Activated CD8-positive, alpha-beta memory T cell treated with anti-CD3 and anti-CD28 coated beads, Interleukin-2, amount 50 U/mL, for 24 hours (primary cell): Measurements from ENCODE around the gene SNX14.
"Not testable (repeated sequence)": the region's sequence is repeated elsewhere in the genome, so short reads cannot be mapped to it uniquely, and the experiment has no call there.

Source experiments
- DNase-seq: peaks from one replicate; pipeline ENCODE4 v3.0.0-alpha.2; 2020; ENCODE audit errors: extremely low read depth

SNX14 gene, protein sequence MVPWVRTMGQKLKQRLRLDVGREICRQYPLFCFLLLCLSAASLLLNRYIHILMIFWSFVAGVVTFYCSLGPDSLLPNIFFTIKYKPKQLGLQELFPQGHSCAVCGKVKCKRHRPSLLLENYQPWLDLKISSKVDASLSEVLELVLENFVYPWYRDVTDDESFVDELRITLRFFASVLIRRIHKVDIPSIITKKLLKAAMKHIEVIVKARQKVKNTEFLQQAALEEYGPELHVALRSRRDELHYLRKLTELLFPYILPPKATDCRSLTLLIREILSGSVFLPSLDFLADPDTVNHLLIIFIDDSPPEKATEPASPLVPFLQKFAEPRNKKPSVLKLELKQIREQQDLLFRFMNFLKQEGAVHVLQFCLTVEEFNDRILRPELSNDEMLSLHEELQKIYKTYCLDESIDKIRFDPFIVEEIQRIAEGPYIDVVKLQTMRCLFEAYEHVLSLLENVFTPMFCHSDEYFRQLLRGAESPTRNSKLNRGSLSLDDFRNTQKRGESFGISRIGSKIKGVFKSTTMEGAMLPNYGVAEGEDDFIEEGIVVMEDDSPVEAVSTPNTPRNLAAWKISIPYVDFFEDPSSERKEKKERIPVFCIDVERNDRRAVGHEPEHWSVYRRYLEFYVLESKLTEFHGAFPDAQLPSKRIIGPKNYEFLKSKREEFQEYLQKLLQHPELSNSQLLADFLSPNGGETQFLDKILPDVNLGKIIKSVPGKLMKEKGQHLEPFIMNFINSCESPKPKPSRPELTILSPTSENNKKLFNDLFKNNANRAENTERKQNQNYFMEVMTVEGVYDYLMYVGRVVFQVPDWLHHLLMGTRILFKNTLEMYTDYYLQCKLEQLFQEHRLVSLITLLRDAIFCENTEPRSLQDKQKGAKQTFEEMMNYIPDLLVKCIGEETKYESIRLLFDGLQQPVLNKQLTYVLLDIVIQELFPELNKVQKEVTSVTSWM

DNA sequence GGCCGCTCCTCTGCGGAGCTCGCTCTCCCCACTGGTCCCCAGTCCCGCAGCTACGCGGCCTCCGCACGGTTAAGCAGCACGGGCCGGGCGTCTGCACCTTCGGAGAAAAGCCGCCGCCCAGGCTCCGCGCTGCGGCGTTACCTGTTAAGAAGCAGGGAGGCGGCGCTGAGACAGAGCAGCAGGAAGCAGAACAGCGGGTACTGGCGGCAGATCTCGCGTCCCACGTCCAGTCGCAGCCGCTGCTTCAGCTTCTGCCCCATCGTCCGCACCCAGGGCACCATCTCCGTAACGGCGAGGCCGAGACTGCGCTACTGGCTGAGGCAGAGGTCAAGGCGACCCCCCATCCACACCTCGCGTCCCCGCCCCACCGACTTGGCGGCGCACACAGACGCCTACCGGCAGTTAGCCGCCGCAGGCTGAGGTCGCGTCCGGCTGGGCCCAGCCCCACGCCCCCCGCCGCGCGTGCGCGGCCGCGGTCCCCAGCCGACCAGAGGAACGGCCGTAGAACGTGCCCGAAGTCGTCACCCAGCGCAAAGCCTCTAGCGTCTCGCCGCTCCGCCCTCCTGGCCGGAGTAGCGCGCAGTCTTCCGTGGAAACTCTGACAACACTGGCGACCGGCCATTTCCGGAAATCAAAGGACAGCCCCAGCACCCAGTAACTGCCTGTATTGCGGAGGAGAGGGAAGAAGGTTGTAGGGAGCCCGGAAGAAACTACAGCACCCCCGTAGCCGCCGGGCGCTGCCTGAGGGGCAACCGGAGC, at the start of gene SNX14:
Gene SNX14 (minus strand): TSS at position 421 of the 759 bp plus-strand sequence. CDS start 140 bp downstream, at position 281.
- peak; percentile 56 for DNase-seq

DNA sequence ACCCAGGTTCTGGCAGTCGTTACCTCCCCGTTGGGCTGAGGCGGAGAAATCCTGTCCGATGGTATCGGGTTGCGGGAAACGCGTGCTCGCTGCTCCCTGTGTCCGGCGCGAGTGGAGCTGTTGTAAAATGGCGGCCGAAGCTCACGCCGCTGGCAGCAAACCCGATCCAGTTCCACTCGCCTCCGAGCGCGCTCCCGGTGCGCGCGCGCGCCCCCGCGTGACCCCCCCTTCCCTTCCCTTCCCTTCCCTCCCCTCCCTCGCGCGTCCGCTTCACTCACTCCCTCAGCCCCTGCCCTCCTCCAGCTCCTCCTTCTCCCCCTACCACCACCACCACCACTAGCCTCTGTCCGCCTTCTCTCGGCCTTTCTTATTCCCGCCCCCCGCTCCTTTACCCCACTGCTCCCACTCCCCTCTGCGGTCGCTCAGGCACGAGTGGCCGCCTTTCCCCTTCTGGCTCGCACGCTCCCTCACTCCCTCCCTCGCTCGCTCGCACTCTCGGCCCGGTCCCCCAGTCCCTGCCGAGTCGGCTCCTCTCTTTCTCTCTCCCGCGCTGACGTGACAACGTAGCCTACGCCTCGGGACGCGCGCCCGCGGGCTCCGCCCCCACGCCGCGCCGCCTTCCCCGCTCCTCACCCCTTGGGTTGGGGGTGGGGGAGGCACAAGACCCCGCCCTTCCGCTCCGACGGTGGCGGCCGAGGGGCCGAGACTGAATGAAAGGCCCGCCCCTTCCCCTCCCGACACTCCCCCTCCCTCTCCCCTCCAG, 49.3 kb upstream of the SNX14 start, which contains the start of gene SYNCRIP:
Gene SYNCRIP (minus strand): TSS at position 113 of the 763 bp plus-strand sequence. CDS start 1,447 bp downstream, outside the sequence.
- peak; percentile 91 for DNase-seq

DNA sequence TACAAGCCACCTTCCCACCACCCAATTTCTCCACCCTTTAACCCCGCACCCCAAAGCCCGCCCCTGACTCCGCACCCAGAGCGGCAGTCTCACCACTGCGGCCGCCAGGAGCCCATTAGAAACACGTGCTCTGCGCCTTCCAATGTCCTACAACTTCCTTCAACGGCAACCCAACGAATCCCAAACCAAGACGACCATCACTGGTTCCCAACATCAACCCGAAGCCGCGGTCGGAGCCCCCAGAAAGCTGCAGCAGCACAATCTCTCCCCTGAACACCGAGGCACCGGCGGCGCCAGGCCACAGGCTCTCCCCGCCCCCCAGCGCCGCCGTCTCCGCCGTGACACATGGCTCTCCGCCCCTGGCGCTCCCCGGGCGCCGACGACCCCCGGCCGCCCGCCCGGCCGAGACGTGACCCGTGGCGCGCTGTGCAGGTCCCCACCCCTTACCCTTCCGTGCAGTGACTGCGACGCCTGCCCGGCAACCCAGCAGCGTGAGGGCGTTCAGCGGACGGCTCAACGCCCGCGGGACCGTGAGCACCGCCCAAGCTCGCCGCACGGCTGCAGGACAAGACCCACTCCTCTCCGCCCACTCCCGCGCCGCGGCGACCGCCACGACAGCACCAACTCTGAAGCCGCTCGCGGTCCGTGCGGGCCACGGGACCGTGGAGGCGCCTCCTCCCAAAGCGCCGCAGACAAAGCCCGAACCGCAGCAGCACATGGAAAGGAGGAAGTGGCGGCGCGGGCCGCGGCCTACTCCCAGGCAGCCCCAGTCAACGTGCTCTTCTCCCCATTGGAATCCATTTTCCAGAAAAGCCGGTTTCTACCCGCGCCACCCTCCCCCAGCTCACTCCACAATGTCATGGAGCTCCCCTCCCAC, 48.5 kb upstream of the SNX14 start:
- no peak for DNase-seq

DNA sequence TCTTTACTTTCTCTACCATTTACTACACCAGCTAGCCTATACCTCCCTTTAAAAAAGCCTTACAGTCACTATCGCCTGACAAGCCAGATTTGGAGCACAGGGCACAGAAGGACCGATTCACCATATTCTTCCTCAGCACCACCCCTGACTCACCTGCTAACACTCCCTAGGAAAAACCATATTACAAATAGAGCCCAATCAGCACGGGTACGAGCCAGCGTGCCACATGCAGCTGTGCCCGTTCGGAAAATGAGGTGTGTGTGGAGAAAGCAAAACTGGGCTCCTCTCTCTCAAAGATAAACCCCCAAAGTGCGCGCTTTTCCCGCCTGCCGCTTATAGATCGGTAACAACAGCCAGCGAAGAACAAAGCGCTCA, 47.9 kb upstream of the SNX14 start:
- DNase-seq, result peak; percentile 9

DNA sequence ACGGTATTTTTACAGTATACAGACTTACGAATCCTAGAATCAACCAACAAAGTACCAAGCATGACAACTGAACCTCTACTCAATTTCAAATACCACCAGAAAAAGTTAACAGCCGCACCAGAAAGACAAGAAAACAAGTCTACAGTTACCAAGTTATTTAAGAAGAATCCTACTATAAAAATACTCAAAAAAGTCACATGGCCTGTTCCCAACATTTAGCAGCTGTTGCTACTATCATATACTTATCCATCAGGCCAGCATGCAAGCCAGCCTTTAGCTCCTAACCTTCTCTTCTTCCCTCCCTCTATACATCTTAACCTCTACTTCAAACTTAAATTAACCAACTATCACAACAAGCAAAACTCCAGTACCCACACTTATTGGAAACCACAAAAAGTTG, 47.2 kb upstream of the SNX14 start:
- DNase-seq, result no peak

DNA sequence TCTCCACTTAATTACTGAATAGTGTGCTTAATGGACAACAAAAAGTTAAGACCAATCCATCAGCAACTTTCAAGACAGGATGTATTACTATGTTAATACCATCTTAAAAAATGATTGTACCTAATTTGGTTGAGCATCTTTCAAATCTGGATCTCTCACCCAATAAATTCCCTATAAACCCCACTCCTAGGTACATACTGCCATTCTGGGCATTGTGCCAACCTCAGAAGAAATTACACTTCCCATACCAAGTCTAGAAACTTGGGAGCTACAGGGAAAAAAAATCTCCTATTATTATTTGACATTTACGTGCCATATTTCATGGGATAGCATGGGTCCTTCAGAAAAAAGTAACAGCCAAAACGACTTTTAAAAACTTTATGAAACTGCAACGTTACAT, 43.9 kb upstream of the SNX14 start:
- DNase-seq, result no peak

DNA sequence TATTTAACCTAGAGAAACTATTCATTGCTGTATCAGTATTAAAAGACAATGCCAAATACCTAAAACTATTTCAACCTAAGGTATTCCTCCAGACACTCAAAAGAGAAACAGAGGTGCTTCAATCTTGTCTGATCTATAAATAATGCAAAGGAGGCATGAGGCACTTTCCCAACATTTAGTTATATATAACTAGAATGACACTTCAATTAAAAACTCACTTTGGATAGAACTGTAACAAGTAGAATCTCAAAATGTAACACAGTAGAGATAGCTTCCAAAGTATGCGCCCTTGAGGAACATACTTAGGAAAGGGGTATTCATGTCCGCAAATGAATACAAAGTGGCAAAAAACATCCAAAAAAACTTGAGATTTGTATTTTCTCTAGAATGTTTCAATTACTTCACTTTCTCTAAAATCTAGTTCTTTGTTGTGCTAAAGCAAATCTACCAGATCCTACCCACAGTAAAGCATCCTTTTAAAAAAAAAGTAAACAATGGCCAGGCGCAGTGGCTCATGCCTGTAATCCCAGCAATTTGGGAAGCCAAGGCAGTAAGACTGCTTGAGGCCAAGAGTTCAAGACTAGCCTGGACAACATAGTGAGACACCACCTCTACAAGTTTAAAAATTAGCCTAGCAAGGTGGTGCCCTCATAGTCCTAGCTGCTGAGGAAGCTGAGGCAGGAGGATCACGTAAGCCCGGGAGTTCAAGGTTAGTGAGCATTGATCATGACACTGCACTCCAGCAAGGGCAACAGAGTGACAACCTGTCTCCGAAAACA, 38.7 kb upstream of the SNX14 start:
- no peak for DNase-seq

DNA sequence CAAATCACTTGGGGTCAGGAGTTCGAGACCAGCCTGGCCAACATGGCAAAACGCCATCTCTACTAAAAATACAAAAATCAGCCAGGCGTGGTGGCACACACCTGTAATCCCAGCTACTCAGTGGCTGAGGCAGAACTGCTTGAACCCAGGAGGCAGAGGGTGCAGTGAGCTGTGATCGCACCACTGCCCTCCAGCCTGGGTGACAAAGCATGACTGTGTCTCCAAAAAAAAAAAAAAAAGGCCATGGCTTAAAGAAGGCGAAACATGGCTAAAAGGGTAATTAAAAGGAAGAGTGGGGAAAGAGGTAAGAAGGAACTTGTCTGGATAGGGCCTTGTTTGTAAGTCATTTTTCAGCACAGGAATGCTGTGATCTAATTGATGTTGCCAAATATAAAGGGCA, 37.5 kb upstream of the SNX14 start:
- DNase-seq, result not testable (repeated sequence)

DNA sequence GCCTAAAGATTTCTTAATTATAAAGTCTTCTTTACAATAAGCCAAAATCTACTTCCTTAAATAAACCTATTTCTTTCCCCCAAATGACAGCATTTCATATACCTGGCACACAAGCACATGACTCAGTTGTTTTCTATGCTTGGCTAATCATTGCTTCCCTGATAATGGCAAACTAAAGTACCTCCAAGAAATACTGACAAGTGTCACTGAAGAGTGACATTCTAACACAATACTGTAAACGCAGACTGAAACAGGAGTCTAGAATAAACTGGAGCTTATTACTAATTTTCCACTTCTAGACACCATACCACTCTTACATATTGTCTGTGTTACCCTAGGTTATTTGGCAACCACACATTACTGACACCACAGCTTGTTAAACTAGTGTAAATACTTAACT, 34.7 kb upstream of the SNX14 start:
- no peak for DNase-seq

DNA sequence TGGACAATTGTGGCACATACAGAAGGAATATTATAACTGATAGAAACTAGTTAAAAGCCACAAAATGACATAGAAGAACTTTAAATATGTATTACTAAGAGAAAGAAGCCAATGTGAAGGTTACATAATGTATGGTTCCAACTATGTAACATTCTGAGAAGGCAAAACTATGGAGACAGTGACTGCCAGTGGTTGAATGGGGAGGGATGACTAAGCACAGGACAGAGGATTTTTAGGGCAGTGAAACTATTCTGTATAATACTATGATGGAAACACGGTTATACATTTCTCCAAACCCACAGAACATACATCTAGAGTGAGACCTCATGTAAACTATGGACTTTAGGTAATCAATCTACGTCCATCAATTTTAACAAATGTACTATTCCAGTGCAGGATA, 26.6 kb upstream of the SNX14 start:
- DNase-seq, result no peak

DNA sequence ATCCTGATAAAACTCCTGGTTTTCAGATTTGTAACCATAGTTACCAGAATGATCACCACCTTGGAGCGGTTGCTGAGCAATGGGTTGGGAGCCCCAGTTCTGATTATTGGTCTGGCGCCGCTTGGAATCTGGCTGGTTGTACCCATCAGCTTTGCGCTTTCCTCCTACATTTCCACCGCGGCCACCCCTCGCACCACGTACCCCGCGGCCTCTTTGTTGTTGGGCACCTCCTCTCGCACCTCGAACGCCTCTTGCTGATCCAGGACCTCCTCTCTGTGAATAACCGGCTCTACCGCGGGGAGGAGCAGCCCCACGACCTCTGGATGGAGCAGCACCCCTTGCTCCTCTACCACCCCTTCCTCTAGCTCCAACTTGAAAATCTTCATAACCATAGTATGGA, 21.1 kb upstream of the SNX14 start:
- DNase-seq, result no peak

DNA sequence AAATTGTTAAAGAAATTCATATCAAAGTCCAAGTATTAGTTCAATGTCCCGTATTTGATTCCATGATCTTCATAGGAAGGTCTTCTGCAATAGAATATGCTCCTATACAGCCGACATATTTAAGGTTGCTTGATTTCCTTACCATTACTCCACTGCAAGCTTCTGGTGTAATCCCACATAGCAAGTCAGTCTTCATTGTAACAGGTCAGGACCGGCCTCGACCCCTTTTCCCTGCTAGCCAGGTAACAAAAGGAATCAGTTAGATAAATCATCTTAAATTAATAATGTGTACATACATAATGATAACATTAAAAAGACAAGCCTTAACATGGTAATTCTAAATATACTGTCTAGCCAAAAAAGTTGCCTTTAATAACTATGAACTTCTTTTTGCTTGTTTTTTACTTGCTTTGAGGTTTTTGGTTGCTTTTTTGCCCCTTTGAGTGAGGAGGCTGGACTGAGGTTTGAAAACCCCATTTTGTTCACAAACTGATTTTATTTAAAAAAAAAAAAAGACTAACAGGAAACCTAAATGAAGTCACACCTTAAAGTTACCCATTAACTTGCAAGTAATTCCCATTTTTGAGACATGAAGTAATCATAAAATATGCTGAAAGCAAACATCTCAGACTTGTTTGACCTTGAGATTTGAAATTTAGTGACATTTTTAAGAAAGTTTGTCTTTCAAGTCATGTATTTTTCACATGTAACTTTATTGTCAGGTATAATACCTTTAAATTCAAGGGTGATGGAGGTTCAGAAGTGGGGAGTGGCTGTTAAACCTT, 19.2 kb upstream of the SNX14 start:
- DNase-seq, result no peak

DNA sequence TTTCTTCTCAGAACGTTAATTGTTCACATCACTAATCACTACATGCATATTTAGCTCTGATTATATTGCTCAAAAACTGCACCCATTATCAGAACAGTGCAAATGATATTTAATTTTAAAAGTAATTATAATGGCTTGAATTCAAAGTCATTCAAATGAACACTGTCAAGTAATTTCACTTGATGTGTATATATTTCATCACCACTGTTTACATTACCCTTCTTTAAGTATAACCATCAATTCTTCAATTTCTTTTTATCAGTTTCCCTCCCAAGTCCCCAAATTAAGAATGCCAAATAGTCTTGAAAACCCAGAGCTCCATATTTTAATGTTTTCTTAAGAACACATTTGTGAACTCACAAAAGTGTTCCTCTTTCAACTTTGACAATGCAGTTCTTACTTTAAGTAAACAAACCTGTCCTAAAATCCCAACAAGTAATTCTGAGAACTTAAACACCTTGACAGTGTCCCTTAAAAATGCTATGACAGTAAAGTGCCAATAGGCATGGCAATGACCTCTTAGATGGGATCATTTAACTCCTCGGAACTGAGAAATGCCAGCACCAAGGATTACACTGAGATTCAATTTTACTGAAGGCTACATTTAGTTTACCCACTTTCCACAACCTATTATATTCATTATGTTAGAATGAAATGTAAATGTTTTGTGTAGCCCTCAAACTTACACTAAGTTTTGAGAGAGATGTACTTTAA, 16.7 kb upstream of the SNX14 start:
- no peak for DNase-seq

DNA sequence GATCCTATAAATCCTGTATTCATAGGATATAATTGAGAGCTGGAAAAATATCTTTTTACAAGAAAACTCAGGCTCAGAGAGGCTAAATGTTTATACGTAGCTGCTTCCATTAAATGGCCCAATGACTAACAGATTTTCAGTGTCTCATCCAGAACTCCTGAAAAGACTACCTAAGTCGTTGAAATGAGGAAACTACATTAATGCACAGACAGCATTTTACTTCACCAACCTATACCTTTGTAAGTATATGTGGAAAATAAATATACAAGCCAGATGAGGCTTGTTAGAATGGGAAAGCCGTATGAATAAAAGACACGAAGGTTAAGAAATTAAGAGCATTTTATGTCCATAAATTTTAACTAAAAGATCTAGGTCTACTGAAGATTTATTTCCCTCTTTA, 8.4 kb upstream of the SNX14 start:
- DNase-seq, result no peak

DNA sequence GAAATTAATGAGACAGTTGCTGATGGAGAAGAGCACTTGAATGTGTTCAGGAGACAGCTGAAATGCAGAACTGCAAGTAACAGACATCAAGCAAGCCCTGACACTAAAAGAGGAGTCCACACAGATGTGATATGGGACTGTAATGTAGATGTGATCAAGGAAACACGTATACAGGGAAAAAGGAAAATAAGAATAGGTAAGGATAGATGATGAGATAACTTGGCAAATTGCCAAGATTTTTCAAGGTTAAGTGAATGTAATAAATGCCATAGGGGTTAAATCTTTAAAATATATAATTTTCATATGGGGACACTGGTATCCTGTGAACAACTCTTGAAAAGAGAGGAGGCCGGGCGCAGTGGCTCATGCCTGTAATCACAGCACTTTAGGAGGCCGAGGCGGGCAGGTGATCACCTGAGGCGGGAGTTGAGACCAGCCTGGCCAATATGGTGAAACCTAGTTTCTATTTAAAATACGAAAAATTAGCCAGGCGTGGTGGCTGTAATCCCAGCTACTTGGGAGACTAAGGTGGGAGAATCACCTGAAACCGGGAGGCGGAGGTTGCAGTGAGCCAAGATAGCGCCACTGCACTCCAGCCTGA, 7.2 kb upstream of the SNX14 start:
- no peak for DNase-seq

DNA sequence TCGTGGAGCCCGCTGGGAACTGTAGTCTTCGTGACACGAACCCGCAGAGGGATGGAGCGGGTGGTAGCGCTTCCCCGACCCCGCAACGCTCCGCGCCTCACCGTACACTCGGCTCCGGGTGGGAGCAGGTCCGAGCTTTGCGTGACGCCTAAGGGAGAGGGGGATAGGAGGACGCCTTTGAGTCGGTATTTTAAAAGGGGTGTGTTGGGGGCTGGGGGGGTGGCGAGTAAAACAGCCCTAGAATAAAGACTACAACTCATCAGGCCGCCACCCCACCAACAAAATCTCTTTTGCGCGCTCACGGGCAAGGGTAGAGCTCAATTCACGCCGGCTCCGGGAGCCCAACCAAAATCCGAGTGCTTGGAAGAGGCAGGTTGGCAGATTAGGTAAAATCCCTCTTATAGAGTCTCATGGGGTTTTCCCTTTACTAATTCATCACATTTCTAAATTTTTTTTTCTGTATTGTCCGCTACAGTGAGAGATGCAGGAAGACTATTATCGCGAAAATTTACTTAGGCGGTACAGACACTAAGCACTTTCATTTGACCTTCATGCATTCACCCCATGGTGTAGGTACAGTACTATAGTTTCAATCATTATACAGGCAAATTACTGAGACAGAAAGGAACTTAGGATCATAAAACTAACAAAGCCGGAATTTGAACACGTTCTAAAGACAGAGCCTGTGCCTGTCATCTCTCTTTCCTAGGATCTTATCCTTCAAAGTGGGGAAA, 706 bp upstream of the SNX14 start:
- DNase-seq, result no peak

DNA sequence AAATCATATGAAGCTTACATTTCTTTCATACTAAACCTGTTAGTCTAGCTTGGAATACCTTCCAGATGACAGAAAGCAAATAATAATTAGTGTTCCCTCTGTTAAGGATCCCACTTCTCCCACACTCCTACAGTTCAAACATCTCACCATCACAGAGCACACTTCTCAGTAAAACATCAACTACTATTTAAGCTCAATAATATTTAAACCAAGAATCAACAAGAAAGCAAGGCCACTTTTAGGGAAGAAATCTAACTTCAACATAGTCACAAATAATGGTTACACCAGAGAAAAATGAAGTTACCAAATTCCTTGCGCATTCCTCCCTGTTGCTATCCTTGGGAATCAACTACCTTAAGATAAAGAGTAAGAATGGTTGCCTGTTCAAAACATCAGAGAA, 1.6 kb downstream of the SNX14 start:
- DNase-seq, result no peak
